KMS-11 (cell line): Measurements from ENCODE around the gene CSNK2A1.
"Not testable (repeated sequence)": the region's sequence is repeated elsewhere in the genome, so short reads cannot be mapped to it uniquely, and the experiment has no call there.

Source experiments
- H2AFZ ChIP-seq: fragments of 200-600 bp; sonication (generic); 2 replicates; pipeline ENCODE4 v1.6.1; 2016; ENCODE audit warnings: antibody characterized with exemption, mixed run types, low read depth
- H3K27ac ChIP-seq: fragments of 200-600 bp; sonication (generic); 2 replicates; pipeline ENCODE4 v1.6.1; 2016; ENCODE audit warnings: mild to moderate bottlenecking, mixed run types
- H3K27me3 ChIP-seq: fragments of 200-600 bp; sonication (generic); 2 replicates; pipeline ENCODE4 v1.6.1; 2017; ENCODE audit warnings: mild to moderate bottlenecking, low read depth, mixed run types, moderate library complexity; ENCODE audit not compliant: insufficient read depth
- H3K36me3 ChIP-seq: fragments of 200-600 bp; sonication (generic); 2 replicates; pipeline ENCODE4 v1.6.1; 2017; ENCODE audit warnings: mild to moderate bottlenecking, mixed run types; ENCODE audit not compliant: insufficient read depth
- H3K4me1 ChIP-seq: fragments of 200-600 bp; sonication (generic); 2 replicates; pipeline ENCODE4 v1.6.1; 2016; ENCODE audit warnings: mild to moderate bottlenecking, low read depth, mixed run types; ENCODE audit not compliant: poor library complexity, severe bottlenecking
- H3K4me2 ChIP-seq: fragments of 200-600 bp; sonication (generic); 2 replicates; pipeline ENCODE4 v1.7.0; 2016; ENCODE audit warnings: mild to moderate bottlenecking, mixed run types
- H3K4me3 ChIP-seq: fragments of 200-600 bp; sonication (generic); IDR thresholded peaks from 2 replicates; pipeline ENCODE4 v1.6.1; 2017; ENCODE audit warnings: low read depth, low read length, mixed read lengths; ENCODE audit not compliant: insufficient read depth
- H3K79me2 ChIP-seq: fragments of 200-600 bp; sonication (generic); 2 replicates; pipeline ENCODE4 v1.6.1; 2016; ENCODE audit warnings: low read depth, mixed run types; ENCODE audit not compliant: insufficient read depth
- H3K9ac ChIP-seq: fragments of 200-600 bp; sonication (generic); 2 replicates; pipeline ENCODE4 v1.6.1; 2016; ENCODE audit warnings: mild to moderate bottlenecking, mixed run types
- H4K20me1 ChIP-seq: fragments of 200-600 bp; sonication (generic); 2 replicates; pipeline ENCODE4 v1.6.1; 2016; ENCODE audit warnings: mild to moderate bottlenecking, mixed run types; ENCODE audit not compliant: insufficient read depth
- TF ChIP-seq, protein P1 (sequence below): fragments of 200-600 bp; sonication (generic); conservative IDR thresholded peaks from 2 replicates; pipeline ENCODE4 v1.6.1; 2017; ENCODE audit warnings: low read depth, mild to moderate bottlenecking, antibody characterized with exemption, low read length, moderate library complexity, mixed read lengths

CSNK2A1 gene

GRCh38 chr20:458776-459175, 84.8 kb downstream of the CSNK2A1 start:
- Histone ChIP-seq H2AFZ (no peak overlapping the region), H3K27ac (no peak overlapping the region), H3K4me2 (no peak overlapping the region), H4K20me1 (peaks cover 7% of the 10 kb centered on the region), H3K9ac (no peak overlapping the region), H3K4me3 (no peak overlapping the region), H3K4me1 (peaks cover 27% of the 10 kb centered on the region), H3K27me3 (no peaks in the 10 kb centered on the region), H3K36me3 (no peaks in the 10 kb centered on the region), H3K79me2 (peaks cover 63% of the 10 kb centered on the region)
- TF ChIP-seq, protein P1, sequence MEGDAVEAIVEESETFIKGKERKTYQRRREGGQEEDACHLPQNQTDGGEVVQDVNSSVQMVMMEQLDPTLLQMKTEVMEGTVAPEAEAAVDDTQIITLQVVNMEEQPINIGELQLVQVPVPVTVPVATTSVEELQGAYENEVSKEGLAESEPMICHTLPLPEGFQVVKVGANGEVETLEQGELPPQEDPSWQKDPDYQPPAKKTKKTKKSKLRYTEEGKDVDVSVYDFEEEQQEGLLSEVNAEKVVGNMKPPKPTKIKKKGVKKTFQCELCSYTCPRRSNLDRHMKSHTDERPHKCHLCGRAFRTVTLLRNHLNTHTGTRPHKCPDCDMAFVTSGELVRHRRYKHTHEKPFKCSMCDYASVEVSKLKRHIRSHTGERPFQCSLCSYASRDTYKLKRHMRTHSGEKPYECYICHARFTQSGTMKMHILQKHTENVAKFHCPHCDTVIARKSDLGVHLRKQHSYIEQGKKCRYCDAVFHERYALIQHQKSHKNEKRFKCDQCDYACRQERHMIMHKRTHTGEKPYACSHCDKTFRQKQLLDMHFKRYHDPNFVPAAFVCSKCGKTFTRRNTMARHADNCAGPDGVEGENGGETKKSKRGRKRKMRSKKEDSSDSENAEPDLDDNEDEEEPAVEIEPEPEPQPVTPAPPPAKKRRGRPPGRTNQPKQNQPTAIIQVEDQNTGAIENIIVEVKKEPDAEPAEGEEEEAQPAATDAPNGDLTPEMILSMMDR, result no peak

DNA sequence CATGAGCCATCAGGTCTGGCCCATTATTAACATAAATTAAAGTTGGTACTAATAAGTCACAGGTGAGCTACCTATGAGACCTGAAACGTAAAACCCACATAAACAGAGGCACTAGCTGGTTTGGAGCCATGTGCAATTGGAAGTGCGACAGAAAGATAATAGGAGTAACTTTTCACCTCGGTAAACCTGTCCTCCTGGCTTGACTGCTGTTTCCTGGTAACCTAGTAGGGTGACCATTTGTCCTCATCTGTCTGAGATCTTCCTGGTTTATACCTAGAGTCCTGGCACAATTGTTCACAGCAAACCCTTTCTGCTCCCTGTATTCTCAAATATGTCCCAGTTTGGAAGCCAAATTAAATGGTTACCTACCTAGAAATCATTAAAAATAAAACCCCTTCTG, 88.6 kb downstream of the CSNK2A1 start:
- Histone ChIP-seq H4K20me1 (no peaks in the 10 kb centered on the region), H2AFZ (no peak overlapping the region), H3K9ac (no peak overlapping the region), H3K4me2 (no peak overlapping the region), H3K79me2 (peaks cover 59% of the 10 kb centered on the region), H3K4me1 (peaks cover 5% of the 10 kb centered on the region), H3K27ac (no peak overlapping the region), H3K4me3 (no peak overlapping the region), H3K27me3 (no peaks in the 10 kb centered on the region), H3K36me3 (no peaks in the 10 kb centered on the region)
- TF ChIP-seq, protein P1, result no peak

- H2AFZ ChIP-seq, H3K27me3 ChIP-seq, H3K4me1 ChIP-seq, H3K27ac ChIP-seq, H4K20me1 ChIP-seq, H3K36me3 ChIP-seq, H3K9ac ChIP-seq, H3K4me3 ChIP-seq, H3K4me2 ChIP-seq: not testable (repeated sequence)
- H3K79me2 ChIP-seq, result peaks cover 45% of the 10 kb centered on the region; the same call in 1 of the 2 replicates
Measured at GRCh38 chr20:452021-452420, 91.6 kb downstream of the CSNK2A1 start.

GRCh38 chr20:445514-446336, 97.9 kb downstream of the CSNK2A1 start:
- Histone ChIP-seq H3K9ac (no peak overlapping the region), H3K4me1 (peaks cover 10% of the 10 kb centered on the region), H2AFZ (no peak overlapping the region), H4K20me1 (no peaks in the 10 kb centered on the region), H3K4me2 (no peak overlapping the region), H3K36me3 (no peaks in the 10 kb centered on the region), H3K27ac (no peak overlapping the region), H3K4me3 (no peak overlapping the region), H3K27me3 (no peaks in the 10 kb centered on the region), H3K79me2 (peaks cover 22% of the 10 kb centered on the region; the same call in 1 of the 2 replicates)
- TF ChIP-seq, protein P1, result no peak

DNA sequence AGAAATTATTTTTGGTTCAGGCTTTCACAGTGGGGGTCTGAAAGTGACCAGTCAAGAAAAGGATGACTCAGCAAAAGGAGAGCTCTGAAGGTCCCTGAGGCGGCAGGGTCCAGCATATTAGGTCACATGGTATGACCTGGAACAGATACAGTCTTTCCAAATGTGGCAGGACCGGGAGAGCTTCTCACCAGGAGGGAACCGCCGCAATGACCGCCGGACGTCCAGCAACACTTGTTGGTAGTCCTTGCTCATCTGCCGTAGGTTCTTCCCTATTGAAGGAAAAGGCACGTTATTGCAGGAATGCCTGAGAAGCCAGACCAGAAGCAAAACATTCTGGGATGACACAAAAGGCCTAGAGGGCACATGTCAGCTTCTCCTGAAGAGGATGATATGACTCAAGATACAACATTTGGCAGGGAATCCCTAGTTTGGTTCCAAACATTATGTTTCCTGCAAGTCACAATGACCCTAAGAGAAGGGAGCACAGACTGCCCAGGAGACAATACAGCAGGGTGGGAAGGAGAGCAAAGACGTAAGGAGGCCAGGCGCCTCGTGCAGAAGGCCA, 98.6 kb downstream of the CSNK2A1 start:
- peaks cover 18% of the 10 kb centered on the region for H3K4me1 ChIP-seq
- no peak overlapping the region for H3K4me3 ChIP-seq
- no peaks in the 10 kb centered on the region for H3K27me3 ChIP-seq
- TF ChIP-seq, protein P1, result no peak
- peaks cover 14% of the 10 kb centered on the region; the same call in 1 of the 2 replicates for H3K79me2 ChIP-seq
- no peak overlapping the region for H3K9ac ChIP-seq
- H3K36me3 ChIP-seq, result no peaks in the 10 kb centered on the region
- H3K27ac ChIP-seq, result no peak overlapping the region
- no peaks in the 10 kb centered on the region for H4K20me1 ChIP-seq
- no peak overlapping the region for H3K4me2 ChIP-seq
- H2AFZ ChIP-seq, result no peak overlapping the region
